ENCODE measurements around the gene SIPA1L3.

The SIPA1L3 gene

GRCh38 chr19:38076337-38076736, 169.3 kb downstream of the SIPA1L3 start:
- no peak for DNase-seq

GRCh38 chr19:38078302-38078930, 171.4 kb downstream of the SIPA1L3 start:
- DNase-seq: no peak

DNA sequence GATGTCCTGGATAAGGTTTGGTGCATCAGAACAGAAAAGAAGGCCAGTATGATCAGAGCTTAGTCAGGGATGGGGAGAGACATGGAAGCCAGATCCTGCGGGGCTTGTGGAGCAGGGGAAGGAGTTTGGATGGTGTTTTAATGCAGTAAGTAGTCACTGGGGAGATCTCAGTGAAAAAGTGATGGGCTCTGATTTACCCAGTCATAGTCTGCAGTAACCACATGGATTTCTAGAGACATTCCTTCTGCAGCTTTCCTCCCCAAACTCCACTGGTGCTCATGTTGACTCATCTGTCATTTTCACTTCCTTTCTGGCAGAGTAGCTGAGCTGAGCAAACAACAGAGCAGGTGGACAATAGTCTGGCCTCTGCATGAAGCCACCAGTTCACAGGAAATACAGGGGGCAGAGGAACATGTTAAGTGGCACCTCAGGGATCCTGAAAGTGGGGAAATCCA, 172.9 kb downstream of the SIPA1L3 start:
- peak; percentile 56 for DNase-seq

DNA sequence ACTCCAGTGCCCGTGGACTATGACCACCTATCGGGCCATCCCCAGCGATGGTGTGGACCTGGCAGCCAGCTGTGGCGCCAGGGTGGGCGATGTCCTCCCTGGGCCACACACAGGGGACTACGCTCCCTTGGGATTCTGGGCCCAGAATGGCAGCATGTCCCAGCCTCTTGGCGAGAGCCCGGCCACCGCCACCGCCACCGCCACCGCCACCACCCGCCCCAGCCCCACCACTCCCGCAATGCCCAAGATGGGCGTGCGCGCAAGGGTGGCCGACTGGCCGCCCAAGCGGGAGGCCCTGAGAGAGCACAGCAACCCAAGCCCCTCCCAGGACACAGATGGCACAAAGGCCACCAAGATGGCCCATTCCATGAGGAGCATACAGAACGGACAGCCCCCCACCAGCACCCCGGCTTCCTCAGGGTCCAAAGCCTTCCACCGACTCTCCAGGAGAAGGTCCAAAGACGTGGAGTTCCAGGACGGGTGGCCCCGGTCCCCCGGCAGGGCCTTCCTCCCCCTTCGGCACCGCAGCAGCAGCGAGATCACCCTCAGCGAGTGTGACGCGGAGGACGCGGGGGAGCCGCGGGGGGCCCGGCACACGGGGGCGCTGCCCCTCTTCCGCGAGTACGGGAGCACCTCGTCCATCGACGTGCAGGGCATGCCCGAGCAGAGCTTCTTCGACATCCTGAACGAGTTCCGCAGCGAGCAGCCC, 174.7 kb downstream of the SIPA1L3 start:
- no peak for DNase-seq

DNA sequence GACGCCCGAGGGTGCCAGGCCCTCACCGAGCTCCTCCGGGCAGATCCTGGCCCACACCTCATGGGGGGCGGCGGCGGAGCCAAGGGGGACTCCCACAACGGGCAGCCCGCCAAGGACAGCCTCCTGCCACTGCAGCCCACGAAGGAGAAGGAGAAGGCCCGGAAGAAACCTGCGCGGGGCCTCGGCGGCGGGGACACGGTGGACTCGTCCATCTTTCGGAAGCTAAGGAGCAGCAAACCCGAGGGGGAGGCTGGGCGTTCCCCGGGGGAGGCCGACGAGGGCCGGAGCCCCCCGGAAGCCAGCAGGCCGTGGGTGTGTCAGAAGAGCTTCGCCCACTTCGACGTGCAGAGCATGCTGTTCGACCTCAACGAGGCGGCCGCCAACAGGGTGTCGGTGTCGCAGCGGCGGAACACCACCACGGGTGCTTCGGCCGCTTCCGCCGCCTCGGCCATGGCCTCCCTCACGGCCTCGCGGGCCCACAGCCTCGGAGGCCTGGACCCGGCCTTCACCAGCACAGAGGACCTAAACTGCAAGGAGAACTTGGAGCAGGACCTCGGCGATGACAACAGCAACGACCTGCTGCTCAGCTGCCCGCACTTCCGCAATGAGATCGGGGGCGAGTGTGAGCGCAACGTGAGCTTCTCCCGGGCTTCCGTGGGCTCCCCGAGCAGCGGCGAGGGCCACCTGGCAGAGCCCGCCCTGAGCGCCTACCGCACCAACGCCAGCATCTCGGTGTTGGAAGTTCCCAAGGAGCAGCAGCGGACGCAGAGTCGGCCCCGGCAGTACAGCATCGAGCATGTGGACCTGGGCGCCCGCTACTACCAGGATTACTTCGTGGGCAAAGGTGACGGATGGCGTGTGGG, 175.5 kb downstream of the SIPA1L3 start:
- no peak for DNase-seq

DNA sequence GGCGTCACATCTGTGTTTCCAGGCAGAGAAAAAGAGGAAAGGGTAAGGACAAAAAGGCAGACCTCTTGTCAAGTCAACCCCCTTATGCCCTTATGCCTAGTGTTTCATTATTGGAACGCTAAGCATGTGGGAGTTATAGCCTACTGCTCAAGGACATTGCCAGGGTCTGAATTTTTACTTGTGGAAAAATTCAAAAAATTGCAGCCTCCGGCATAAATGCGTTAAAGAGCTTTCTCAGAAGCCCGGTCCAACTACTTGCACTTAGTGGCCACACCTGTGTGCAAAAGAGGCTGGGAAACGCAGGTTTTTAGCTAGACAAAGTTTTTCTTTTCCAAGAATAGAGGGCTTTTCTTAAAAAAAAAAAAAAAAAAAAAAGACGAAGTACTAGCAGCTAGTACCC, 177.2 kb downstream of the SIPA1L3 start:
- DNase-seq: no peak

GRCh38 chr19:38089440-38089839, 182.4 kb downstream of the SIPA1L3 start:
- no peak for DNase-seq

DNA sequence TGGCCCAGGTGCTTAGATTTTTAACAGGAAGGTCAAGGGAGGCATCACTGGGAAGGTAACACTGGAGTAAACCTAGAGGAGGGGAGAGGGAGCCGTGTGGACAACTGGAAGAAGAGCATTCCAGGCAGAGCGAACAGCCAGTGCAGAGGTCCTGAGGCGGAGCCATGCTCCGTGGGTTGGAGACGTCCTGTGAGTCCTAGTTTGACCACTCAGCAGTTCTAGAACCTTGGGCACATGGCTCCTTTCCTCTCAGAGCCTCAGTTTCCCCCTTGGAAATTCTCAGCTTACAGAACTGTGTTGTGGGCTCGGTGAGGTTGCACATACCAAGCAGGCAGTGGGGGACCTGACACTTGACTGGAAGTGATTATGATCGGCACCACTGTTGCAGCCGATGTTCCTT, 186.1 kb downstream of the SIPA1L3 start:
- no peak for DNase-seq

- DNase-seq: peak; percentile 44
Observed at GRCh38 chr19:38093587-38093986, 186.6 kb downstream of the SIPA1L3 start.

- peak; percentile 52 for DNase-seq
Observed at GRCh38 chr19:38095411-38096308, 188.7 kb downstream of the SIPA1L3 start.

DNA sequence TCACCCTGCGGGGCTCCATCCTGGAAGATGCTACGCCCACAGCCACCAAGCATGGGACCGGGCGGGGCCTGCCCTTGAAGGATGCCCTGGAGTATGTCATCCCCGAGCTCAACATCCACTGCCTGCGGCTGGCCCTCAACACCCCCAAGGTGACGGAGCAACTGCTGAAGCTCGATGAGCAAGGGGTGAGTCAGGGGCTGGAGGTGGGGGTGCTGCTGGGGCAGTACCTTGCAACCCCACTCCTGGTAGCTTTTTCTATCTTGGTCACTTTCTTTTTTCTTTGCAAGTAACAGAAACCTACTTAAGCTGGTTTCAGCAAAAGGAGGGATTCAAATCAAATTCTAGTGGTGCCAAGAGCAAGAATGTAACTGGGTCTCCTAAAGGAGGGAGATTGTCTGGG, 193.0 kb downstream of the SIPA1L3 start:
- DNase-seq: no peak

GRCh38 chr19:38100589-38100988, 193.6 kb downstream of the SIPA1L3 start:
- DNase-seq: no peak

GRCh38 chr19:38101723-38102122, 194.7 kb downstream of the SIPA1L3 start:
- no peak for DNase-seq

DNA sequence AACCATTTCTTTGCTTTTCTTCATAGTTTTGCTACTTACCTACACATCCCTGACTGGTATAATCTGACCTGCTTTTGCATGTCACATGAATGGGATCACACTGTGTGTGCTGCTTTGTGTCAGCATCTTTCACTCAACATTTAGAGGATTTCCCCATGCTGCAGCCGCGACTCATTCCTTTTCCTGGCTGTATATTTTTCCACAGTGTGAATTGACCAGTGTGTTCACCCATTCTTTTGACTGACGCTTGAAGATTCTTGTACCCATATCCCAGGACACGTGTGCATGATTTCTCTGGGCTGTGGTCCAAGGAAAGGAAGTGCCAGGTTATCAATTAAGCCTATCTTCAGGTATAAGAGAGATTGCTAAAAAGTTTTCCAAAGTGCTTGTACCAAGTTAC, 198.6 kb downstream of the SIPA1L3 start:
- no peak for DNase-seq

GRCh38 chr19:38107129-38107528, 200.1 kb downstream of the SIPA1L3 start:
- DNase-seq: no peak

DNA sequence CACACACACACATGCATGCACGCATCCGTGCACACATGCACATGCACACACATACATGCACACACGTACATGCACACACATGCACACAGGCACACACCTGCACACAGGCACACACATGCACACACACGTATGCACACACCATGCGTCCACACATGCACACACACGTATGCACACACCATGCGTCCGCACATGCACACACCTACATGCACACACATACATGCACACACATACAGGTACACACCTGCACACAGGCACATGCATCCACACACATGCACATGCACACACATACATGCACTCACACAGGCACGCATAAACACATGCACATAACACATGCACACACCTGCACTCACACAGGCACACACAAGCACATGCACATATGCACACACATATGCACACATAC, 204.9 kb downstream of the SIPA1L3 start:
- DNase-seq: no peak

GRCh38 chr19:38114651-38115050, 207.6 kb downstream of the SIPA1L3 start:
- no peak for DNase-seq

GRCh38 chr19:38115271-38115802, 208.3 kb downstream of the SIPA1L3 start:
- DNase-seq: no peak

DNA sequence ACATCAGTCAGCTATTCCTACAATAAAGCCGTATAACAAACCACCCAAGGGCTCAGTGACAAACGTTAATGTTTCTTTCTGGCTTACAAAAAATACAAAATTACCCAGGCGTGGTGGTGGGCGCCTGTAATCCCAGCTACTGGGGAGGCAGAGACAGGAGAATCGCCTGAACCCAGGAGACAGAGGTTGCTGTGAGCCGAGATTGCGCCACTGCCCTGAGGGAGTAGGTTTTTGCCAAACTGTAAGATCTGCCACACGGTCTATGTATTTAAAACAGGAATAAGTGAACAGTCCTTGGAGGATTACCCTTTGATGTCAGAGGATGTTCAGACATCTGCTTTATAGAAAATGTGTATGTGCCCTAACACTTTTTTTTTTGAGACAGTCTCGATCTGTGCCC, 211.2 kb downstream of the SIPA1L3 start:
- no peak for DNase-seq

GRCh38 chr19:38120471-38121025, 213.5 kb downstream of the SIPA1L3 start:
- no peak for DNase-seq

- DNase-seq: no peak
Observed at GRCh38 chr19:38122402-38123093, 215.5 kb downstream of the SIPA1L3 start.

All from NCI-H1092 (cell line).